Measurements from ENCODE around the gene SMAD4. TPM values are rescaled to one million over a fixed set of nuclear protein-coding genes. Genes with fewer than 3 reads are reported as not detected.

SMAD4 gene
- total RNA-seq, 1 experiment from 2014 or later = 96.3 TPM

GRCh38 chr18:51038110-51038509 lies 8.1 kb downstream of the SMAD4 start:
- peaks cover 98% of the 10 kb centered on the region for H3K79me2 ChIP-seq (ENCODE audit: insufficient read depth, low read length)
- no peak overlapping the region for H3K4me2 ChIP-seq (ENCODE audit: low read length)
- ChIA-PET RAD21 (ENCODE audit: low non-redundant PET in 1 of 2, low total read pairs in 2 of 2, uncharacterized antibody in 2 of 2, unreplicated experiment in 2 of 2) (no interaction called here), POLR2A (no interaction called here), CTCF (no interaction called here)
- peaks cover 9% of the 10 kb centered on the region; the same call in 1 of the 2 replicates for H4K20me1 ChIP-seq (ENCODE audit: insufficient read depth)
- no peaks in the 10 kb centered on the region for H3K9me2 ChIP-seq (ENCODE audit: insufficient read depth)
- no TSS peak for BruUV-seq (replicated peaks)
- no peaks in the 10 kb centered on the region for H3K4me1 ChIP-seq (ENCODE audit: control insufficient read depth in 1 of 2, insufficient read depth in 2 of 2, low read length in 2 of 2)
- H3K27ac ChIP-seq (ENCODE audit: low read depth, low read length) = no peak overlapping the region
- no peak overlapping the region for H3K9ac ChIP-seq (ENCODE audit: low read length)
- TF ChIP-seq SIN3A (IDR thresholded peaks at IDR 0.05; ENCODE audit: low read depth) (no peak), EGR1 (IDR thresholded peaks at IDR 0.05; ENCODE audit: low read depth) (no peak), CBX3 (IDR thresholded peaks at IDR 0.05; ENCODE audit: low read depth) (no peak), RAD21 (IDR thresholded peaks at IDR 0.05; ENCODE audit: low read depth) (no peak), JUND (IDR thresholded peaks at IDR 0.05) (no peak), REST (IDR thresholded peaks at IDR 0.05; ENCODE audit: low read depth) (no peak), POLR2AphosphoS5 (IDR thresholded peaks at IDR 0.05; ENCODE audit: low read depth, low read length) (no peak), MAX (IDR thresholded peaks at IDR 0.05) (no peak), CTCF (IDR thresholded peaks at IDR 0.05 in 2 of 3, conservative IDR thresholded peaks at IDR 0.05 in 1 of 3; ENCODE audit: borderline replicate concordance in 1 of 3, insufficient read depth in 1 of 3, low read depth in 2 of 3, low read length in 2 of 3) (no peak), ZFX (IDR thresholded peaks at IDR 0.05) (no peak), SRF (IDR thresholded peaks at IDR 0.05; ENCODE audit: low read depth) (no peak), TCF7L2 (IDR thresholded peaks at IDR 0.05; ENCODE audit: borderline replicate concordance, extremely low read depth, insufficient read depth, insufficient read length) (no peak), CEBPB (IDR thresholded peaks at IDR 0.05; ENCODE audit: low read depth) (no peak), ATF3 (IDR thresholded peaks at IDR 0.05) (no peak), POLR2A (IDR thresholded peaks at IDR 0.05; ENCODE audit: borderline replicate concordance, extremely low read depth, insufficient read depth, insufficient read length) (no peak), SP1 (IDR thresholded peaks at IDR 0.05; ENCODE audit: low read depth) (no peak)
- no peak for ATAC-seq
- no peak overlapping the region for H3K4me3 ChIP-seq (replicated peaks in 1 of 2; ENCODE audit: low read depth in 1 of 2, low read length in 2 of 2)
- no peaks in the 10 kb centered on the region for H3K9me3 ChIP-seq (ENCODE audit: control insufficient read depth in 1 of 2, insufficient read depth in 1 of 2, low read depth in 1 of 2, low read length in 2 of 2)
- no peak overlapping the region for H2AFZ ChIP-seq (ENCODE audit: low read depth, low read length, poor library complexity, severe bottlenecking)
- intact Hi-C loops (cut with micrococcal nuclease) = no loop called here
- no peaks in the 10 kb centered on the region for H3K27me3 ChIP-seq (ENCODE audit: insufficient read depth, low read length)
- peaks cover 3 to 5% of the 10 kb centered on the region in 2 experiments; a peak in 2 of 4 replicates for H3K36me3 ChIP-seq (ENCODE audit: control insufficient read depth in 1 of 2, insufficient read depth in 2 of 2, low read length in 2 of 2)
- no peak for DNase-seq (ENCODE audit: low read depth, low spot score)

Measured in HCT116 (cell line).